HG03060 (cell line): Measurements from ENCODE around the gene KRT1.

ENCODE experiments used
- ATAC-seq: cut with Tn5 transposase; IDR thresholded peaks from one replicate; pipeline ENCODE4 v1.9.1; 2021; ENCODE audit warnings: low read depth, moderate number of reproducible peaks; ENCODE audit not compliant: unreplicated experiment

The KRT1 gene

DNA sequence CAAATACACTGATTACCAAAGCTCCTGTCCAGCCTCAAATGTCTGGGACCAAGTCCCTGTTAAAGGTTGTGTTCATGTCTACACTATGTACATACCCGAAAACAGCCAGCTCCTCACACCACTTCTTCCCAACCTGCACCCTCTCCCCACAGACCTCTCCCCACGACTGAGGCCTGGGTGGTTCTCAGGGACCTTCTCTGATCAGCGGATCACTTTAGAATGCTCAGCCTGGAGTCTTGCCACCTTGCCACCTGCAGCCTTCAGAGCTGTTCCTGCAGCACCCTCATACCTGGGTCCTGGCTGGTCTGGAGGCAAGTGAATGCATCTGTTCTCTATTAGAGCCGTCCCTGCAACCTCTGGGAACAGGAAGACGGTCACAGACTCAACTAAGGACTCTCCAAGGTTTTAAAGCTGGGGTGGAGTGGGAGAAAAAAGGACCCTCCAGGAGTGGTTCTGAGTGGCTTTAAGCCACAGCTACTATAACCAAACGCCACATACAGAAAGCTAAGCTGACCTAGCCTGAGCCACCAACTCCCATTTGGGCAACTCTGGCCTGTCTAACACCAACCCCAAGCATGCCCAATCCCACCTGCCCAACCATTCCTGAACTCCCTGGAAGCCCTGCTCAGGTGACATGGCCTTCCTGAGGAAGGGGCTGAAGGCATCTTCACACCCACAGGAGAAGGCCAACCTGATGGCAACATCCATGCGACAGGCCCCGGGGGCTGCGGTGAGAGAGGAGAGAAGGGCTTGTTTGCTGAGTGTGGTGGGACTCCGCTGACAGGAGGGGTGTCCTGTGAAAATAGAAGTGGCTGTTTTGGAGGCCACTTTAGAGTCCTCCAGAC, 36.8 kb downstream of the KRT1 start:
- no peak for ATAC-seq

DNA sequence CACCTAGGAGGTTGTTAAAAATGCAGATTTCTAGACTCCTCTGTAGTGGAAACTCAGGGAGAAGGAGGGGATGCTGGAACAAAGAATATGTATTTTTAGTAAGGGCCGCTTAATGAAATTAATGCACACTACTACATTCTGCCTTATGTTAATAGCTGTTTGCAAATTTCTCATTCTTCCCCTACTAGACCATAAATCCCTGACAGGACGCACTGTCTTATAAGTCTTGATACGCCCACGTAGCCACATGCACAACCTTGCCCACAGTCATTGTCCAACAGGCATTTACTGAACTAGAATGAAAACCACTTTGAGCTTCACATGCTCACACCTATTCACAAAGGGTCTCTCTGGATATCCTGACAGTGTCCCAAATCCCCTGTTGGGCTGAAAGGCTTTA, 38.7 kb downstream of the KRT1 start:
- no peak for ATAC-seq

DNA sequence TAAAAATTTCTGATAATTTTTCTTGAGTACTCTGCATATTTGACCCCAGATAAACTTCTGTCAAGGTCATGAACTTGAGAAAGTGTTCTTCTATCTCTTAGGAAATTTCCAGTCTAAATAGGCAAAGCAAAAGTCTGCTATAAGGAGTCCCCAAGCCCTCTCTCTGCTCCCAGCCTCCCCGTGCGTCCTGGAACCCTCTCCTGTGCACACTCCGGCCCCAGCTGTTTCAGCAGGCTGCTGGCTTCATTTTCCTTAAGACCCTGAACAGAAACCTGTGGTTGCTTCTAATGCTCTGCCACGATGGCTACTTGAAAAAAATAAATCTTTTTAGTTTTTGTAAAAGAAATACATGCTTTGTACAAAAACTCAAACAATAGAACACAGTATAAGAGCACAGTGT, 42.9 kb downstream of the KRT1 start:
- no peak for ATAC-seq

DNA sequence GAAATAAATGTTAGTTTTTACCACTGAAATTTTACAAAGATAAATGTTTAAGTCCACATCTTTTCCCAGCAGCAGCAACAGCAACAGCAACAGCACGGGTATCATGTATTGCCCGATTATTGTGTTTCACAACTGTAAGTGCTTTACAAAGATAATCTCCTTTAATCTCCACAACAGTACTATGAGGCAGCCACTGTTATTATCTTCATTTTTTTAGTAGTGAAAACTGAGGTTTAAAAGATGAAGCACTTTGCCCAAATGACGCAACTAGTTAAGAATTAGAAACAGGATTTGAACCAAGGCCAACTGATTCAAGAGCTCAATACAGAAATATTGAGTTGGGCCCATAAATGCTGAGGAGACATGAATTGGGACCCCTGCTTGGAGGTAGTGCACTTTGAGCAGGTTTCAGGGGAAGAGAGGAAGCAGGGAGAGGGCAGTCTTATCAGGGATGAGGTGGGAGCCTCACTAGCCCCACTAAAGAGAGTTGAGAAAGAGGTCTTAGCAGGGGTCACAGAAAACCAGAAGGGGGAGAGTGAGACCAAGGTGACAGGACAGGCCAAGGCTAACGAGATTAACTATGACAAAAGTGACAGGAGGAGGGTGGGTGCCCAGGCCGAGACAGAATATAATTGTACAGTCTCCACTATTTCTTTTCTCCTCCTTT, 43.5 kb downstream of the KRT1 start:
- no peak for ATAC-seq

- ATAC-seq: no peak
Measured at GRCh38 chr12:52636189-52636588, 44.0 kb downstream of the KRT1 start.

DNA sequence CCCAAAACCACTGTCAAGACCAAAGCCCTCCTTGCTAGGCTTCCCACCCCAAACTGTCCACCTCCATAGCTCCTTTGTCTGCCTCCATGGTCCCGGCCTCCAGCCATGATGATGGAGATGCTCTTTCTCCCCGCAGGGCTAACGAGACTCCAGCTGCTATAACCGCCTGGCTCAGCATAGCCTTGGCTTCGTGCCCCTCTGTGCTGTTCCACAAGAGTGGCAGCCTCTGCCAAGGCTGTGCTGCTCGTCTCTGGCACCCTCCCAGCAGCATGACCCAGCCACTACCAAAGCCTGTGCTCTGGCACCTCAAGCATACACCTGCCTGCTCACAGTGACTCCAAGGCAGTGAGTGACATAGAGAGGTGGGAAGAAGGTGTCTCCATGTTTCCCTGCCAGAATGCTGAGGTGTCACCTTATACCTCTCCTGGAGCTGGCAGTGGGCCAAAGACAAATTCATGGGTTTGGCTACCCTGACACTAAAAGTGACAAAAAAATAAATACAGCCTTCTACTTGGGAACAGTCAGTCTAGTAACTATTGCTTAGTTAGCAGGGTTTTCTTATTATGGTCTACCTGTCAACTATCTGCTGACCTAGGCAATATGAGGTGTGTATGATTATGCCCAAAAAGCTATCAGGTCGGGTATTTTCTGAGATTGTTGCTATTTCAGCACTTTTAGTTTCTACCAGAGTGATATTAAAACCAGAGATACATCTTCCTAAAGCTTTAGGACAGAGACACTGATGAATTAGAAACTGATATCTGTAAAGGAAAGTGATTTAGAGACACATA, 45.7 kb downstream of the KRT1 start:
- no peak for ATAC-seq

- no peak for ATAC-seq
Measured at GRCh38 chr12:52633383-52633782, 46.8 kb downstream of the KRT1 start.

- no peak for ATAC-seq
Measured at GRCh38 chr12:52632656-52633055, 47.6 kb downstream of the KRT1 start.

- ATAC-seq: no peak
Measured at GRCh38 chr12:52631676-52632459, 48.3 kb downstream of the KRT1 start.

DNA sequence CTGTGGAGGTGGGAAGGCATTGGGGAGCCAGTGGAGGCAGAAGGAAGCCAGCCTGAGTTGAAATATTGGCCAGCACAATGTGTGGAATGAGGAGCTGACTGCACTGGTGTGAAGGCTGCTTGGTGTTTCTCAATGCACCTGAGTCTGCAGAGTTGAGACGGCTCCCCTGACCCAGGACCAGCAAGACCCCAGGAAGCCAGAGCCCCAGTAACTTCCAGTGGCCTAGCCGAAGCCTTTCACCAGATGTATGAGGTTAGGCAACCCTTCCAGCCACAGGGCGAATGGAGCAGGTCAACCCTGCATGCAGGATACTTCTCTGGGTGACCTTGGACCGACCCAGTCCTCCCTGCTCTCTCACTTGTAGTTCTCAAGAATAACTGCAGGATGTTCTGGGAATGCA, 48.9 kb downstream of the KRT1 start:
- no peak for ATAC-seq

GRCh38 chr12:52630599-52631200, 49.5 kb downstream of the KRT1 start:
- ATAC-seq: no peak

GRCh38 chr12:52630008-52630500, 50.2 kb downstream of the KRT1 start:
- no peak for ATAC-seq

- no peak for ATAC-seq
Measured at GRCh38 chr12:52629281-52630007, 50.8 kb downstream of the KRT1 start.

- ATAC-seq: no peak
Measured at GRCh38 chr12:52628841-52629240, 51.4 kb downstream of the KRT1 start.

DNA sequence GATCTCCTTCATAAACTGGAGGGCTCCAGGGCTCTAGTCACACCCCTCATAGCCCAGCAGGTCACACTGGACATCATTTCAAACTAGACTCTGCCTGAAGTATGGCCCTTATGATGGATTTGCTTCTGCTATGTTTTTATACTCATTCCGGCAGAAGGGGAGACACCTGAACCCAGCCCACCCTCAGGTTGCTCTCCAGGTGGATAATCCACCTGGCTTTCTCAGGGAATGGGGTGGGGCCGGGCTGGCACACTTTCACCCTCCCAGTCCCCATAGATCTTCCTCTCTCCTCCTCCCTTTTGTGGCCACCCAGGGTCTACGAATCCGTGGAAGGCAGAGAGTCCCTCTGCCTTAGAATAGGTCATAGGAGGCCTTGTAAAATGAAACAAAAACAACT, 52.1 kb downstream of the KRT1 start:
- no peak for ATAC-seq

- ATAC-seq: no peak
Measured at GRCh38 chr12:52627395-52628110, 52.7 kb downstream of the KRT1 start.
